Activated T-helper 1 cell treated with anti-CD3 and anti-CD28 coated beads, Interleukin-2, amount 50 U/mL, for 16 hours (primary cell): Measurements from ENCODE around the gene NCBP2L.
A peak's percentile ranks its signal among the peaks of the same experiment; 100 is the strongest.
"Not testable (repeated sequence)": the region's sequence is repeated elsewhere in the genome, so short reads cannot be mapped to it uniquely, and the experiment has no call there.

ENCODE experiments used
- DNase-seq, 2 donors: peaks; one replicate each; pipeline ENCODE4 v3.0.0-alpha.2; 2020; ENCODE audit warnings: low read depth in 1 of 2, low spot score in 1 of 2

Gene NCBP2L

DNA sequence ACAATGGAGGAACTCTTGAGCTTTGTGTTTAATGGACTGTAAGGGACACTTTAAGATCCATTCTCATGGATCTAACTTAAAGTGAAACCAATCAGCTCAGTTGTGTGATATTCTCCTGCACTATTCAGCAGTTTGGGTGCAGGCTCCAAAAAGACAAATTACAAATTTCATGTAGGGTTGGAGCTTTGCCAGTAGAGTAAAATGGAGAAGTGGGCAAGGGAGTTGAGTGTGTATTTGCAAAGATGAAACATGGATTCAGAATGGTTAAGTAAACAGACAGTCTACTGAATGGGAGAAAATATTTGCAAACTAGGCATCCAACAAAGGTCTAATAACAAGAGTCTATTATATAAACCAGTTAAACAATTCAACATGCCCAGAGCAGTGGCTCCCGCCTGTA lies 26.9 kb downstream of the NCBP2L start:
- DNase-seq = no peak

DNA sequence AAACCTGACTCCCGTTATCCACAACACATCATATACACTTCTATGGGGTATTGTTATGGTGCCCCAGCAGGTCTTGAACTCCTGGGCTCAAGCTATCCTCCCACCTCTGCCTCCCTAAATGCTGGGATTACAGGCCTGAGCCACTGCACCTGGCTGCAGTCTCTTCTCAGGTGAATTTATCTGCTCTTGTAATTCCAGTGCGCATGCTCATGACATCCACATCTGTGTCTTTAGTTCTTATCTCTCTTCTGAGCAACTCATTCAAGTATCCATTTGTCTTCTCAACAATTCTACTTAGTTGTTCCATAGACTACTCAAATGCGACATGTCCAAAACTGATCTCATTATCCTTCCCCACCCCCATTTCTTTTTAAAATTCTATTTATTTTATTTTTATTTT lies 27.6 kb downstream of the NCBP2L start:
- no peak for DNase-seq

DNA sequence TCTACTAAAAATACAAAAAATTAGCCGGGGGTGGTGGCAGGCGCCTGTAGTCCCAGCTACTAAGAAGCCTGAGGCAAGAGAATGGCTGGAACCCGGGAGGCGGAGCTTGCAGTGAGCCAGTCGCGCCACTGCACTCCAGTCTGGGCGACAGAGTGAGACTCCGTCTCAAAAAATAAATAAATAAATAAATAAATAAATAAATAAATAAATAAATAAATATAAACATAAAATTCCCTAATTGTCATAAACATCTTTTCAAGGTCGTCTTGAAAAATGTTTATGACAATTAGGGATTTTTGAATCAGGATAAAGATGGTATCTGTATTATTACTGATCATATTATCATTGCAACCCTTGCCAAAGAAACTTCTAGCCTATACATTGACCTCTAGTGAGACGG lies 32.5 kb downstream of the NCBP2L start:
- not testable (repeated sequence) for DNase-seq

DNA sequence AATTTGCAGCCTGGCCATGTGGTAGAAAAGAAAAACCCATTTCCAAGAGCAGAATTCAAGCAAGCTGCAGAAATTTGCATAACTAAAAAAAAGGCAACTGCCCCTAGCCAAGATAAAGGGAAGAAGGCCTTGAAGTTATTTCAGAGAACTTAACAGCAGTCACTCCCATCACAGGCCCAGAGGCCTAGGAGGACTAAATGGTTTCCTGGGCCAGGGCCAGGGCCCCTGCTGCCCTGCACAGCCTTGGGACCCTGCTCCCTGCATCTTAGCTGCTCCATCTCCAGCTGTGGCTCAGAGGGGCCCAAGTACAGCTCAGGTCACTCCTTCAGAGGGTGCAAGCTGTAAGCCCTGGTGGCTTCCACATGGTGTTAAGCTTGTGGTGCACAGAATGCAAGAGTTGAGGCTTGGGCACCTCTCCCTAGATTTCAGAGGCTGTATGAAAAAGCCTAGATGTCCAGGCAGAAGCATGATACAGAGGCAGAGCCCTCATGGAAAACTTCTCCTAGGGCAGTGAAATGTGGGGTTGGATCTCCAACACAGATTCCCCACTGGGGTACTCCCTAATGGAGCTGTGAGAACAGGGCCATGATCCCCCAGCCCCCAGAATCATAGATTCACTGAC lies 41.5 kb downstream of the NCBP2L start:
- DNase-seq = no peak

DNA sequence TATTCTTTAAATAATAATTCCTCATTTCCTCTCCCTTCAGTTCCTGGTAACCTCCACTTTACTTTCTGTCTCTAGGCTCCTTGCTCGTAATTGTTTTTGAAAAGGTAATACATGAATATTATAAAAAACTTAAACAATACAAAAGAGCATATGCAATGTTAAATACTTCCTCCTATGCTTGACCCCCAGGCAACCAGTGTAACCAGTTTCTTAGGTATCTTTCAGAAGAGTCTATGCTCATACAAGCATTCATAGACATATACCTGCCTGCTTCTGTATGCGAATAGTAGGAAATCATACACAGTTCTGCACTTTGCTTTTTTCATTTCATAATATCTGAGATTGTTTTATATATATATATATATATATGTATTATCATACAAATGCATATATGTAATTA lies 45.5 kb downstream of the NCBP2L start:
- no peak for DNase-seq

DNA sequence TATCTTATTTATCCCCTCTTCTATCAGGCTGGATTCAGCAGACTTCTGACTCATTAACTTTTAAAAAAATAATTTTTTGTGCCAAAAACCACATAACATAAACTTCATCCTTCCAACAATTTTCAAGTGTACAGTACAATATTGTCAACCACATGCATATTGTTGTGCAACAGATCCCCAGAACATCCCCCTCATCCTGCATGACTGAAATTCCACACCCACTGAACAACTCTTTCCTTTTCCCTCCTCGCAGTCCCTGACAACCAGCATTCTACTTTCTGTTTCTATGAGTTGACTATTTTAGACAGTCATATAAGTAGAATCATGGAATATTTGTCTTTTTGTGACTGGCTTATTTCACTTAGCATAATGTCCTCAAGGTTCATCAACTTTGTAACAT lies 45.9 kb downstream of the NCBP2L start:
- DNase-seq = no peak

DNA sequence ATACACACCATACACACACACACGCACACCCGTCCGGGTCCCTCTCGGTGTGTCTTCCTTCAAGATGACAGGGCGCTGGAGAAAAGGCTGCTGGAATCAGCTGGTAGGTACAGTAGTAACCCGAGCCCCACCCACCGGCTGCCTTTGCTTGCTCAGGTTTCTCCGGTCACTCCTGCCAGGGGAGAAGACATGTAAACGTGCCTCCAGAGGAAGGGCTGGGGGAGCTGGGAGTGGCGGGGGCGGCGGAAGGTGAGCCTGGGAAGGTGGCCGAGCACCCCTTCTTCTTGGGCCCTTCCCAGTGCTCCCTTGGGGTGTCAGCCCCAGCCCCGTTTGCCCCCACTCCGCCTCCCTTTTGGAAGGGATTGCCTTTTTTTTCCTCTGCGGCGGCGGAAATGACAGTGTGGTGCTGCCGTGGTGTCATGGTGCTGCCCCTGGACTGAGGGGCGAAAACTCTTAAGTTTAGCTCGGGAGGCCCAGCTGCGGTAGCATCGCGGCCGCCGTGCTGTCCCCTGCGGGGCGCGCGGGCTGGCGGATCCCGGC lies 48.2 kb downstream of the NCBP2L start, which contains the start of gene MID2:
Gene MID2 (plus strand): TSS at position 169 of the 540 bp plus-strand sequence. CDS start 561 bp downstream, outside the sequence.
- peak; percentile 12 to 17 for DNase-seq

DNA sequence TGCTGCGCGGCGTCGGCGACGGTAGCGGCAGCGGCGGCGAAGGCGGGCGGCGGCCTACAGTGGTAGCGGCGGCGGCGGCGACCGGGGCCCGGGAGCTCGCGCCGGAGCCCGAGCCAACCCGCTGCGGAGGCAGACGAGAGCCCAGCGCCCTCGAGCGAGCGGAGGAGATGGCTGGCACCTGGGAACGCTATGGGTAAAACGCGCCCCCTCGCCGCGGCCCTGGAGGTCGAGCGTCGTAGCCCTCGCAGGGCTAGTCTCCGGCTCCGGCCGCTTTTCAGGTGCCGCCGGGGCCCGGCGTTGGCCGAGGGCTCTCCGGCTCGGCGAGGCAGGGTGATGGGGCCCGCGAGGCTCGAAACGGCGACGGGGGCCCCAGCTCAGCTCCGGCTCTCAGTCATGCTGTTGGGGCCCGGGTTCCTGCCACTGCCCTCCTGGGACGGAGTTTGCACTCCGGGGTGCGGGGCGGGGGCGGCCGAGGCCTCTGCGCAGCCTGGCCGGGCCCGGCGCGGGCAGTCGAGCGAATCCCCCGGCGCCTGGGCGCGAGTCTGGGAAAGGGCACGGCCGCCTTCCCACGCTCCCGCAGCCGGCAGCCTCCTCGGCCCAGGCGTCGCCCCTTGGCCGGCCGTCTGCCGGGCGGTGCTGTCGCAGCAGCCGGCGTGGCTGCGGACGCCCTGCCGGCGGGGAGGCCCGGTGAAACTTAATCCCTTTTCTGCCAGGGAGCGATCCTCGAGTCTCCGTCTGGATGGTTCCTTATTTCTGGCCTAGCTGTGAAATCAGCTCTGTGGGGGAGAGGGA lies 48.9 kb downstream of the NCBP2L start:
- DNase-seq = peak; percentile 6 to 10

DNA sequence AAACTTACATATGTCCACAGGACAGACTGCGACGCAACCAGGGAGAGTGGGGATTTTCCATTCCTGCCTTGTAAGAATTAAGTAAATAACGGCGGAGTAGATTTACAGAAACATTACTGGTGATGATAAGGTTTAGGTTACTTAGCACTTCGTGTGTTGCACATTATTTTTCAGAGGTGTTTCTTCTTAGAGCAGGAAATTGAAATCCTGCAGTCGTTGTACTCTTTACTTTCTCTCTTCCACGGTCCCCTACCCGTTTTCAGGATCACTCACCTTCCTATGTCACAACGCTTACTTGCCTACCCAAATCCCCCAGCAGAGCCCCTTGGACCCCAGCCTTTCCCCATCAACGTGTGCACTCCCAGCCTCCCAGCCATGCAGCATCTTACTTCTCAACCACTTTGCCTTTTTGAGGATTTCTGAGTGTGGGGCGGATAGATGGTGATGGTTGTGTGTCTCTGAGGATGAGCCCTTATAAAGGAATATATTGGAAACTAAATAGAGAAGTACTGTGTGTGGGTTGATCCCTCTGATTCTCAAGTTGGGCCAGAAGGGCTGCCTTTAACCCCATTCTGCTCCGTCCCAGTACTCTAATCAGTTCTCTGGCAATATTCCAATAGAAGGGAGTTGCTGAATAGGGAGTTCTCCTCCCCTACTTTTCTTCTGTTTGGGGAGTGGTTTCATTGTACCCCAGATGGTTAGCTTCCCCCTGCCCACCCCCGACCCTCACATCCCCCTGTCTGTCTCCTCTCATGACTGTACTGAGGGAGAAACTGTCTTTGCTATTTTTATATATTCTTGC lies 49.7 kb downstream of the NCBP2L start:
- DNase-seq = no peak

DNA sequence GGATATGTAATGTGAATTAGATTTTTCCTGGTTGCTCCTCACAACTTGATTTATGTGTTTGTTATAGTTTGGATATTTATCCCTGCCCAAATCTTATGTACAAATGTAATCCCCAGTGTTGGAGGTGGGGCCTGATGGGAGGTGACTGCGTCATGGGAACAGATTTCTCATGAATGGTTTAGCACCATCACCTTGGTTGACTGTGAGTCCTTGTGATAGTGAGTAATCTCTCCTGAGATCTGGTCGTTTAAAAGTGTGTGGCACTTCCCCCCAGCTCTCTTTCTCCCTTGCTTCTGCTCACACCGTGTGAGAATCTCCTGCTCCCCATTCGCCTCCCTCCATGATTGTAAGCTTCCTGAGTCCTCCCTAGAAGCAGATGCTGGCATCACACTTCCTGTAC lies 50.3 kb downstream of the NCBP2L start:
- DNase-seq = no peak

DNA sequence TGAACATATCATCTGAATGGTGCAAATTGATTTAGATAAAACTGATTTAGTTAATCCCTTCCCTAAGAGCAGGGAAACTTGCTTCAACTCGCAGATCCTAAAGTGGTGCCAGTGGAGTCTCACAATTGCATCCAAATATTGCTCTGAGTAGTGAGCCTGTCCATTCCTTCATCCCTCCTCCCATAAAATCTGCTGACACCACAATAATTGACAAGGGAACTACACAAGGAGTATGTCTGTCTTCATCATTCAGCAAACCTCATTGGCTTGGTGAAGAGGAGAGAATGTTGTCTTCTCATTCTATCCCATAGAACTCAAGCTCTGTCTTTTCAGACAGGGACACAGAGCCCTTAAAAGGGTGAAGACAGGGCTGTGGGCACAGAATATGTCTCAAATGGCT lies 52.3 kb downstream of the NCBP2L start:
- DNase-seq = no peak

DNA sequence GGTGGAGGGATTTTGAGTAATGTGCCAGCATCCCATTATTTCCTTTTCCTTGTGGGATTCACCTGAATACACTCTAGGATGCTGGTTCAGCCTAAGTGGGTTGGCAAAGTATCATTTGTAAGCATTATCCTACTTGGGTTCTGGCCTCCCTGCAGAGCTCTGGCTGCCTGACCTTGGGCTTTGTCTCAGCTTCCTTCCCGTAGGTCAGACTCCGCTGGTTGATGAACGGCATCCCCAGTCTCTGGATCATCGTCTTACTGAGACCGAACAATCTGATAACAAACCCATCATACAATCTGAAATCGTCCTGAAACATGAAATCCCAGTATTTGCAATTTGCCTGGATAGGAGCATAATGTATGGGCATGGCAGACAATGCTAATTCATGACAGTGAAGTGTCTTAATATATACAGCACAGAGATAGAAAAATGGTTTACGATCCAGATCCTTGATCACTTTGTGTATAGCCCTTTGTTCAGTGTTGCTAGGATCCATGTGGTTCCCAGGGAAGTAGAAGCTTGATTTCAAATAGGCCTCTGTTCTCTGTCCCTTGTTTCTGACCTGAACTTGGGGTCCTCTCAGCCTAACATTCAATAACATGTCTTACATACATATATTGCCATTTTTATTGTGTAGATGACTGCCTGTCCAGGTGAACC lies 53.7 kb downstream of the NCBP2L start:
- no peak for DNase-seq

DNA sequence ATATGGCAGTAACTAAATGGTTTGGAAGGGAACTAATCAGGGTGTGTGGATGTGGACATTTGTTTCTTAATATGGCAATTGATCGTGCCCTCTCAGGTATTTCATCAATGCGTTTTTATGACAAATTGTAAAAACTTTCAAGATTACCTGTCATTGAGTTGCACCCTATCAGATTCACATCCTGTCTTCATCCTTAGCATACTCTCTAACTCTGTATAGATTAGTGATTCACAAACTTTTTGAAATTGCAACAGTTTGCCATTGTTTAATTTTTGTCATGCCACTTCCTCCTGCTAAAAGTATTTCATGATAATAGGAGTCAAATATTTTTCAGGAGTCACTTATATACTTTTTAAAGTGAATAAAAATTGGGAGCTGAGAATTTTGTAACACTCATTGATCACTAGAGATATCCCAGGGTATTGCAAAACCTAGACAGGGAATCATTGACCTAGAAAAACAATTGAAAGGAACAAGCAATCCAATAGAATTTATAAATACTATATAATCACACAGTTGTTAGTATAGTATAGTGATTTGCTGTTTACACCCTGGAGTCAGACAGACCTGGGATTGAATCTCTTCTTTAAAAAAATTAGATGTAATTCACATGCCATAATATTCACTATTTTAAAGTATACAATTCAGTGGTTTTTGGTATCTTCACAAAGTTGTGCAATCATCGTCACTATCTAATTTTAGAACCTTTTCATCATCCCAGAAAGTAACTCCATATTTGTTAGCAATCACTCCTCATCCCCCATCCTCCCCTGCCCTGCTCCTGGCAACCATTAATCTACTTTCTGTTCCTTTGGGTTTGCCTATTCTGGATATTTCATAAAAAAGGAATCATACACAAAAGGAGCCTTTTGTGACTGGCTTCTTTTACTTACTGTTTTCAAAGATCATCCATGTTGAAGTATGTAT lies 57.0 kb downstream of the NCBP2L start:
- no peak for DNase-seq

DNA sequence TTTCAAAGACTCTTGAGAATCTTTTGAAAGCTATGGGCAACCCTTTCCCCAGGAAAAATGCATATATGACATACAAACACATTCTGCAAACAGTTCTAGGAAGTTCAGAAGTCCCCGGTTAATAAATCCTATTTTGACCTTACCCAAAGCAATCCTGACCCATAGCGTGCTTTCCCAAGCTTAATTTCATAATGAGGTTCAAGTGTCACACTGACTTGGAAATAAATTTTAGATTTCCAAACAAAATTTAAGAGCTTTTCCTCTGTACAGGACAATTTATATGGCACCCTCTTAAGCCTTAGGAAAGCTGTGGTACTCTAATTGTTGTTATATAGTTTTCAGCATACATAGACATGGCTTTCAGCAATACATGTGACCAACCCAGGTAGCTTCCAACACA lies 59.4 kb downstream of the NCBP2L start:
- no peak for DNase-seq

DNA sequence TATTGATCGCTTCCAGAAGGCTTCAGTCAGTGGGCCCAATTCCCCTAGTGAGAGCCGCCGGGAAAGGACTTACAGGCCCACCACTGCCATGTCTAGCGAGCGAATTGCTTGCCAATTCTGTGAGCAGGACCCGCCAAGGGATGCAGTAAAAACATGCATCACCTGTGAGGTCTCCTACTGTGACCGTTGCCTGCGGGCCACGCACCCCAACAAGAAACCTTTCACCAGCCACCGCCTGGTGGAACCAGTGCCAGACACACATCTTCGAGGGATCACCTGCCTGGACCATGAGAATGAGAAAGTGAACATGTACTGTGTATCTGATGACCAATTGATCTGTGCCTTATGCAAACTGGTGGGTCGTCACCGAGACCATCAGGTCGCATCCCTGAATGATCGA lies 63.4 kb downstream of the NCBP2L start:
- no peak for DNase-seq

DNA sequence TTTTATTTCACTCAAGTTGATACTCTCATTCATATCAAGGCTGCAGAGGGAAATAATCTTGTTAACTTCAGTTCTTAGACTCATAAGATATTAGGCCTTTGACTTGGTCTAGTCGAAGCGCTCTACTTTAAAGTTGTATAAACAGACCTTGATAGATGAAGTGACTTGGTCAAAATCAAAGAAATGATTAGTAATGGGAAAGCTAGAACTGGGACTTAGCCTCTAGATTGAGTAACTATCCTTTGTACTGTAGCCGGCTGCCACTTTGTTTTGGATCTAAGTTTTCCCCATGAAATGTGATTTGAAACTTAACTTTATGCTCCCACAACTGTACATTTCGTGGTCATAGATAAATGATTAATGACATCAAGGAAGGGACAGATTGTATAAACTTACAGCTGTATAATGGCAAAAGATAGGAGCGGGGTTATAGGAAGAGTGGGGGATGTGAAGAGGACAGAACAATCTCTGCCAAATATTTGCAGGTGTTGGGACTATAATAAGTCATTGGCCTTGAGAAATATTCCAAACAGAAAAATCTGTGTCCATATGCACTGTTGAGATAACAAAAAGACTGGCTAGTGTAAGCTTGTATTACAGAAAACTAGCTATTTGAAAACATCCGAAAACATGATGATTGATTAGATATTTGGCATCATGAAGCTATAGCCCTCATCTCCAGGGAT lies 65.3 kb downstream of the NCBP2L start:
- no peak for DNase-seq
